Measurements from ENCODE around the gene MED13L. TPM values are rescaled to one million over a fixed set of nuclear protein-coding genes. Genes with fewer than 3 reads are reported as not detected.

MED13L gene
- total RNA-seq, 2 experiments from 2014 or later = 74.7 to 76.9 TPM

GRCh38 chr12:116002890-116003536, 274.5 kb downstream of the MED13L start:
- Mint-ChIP-seq H3K4me1 (ENCODE audit: low read depth) (peaks cover 5% of the 10 kb centered on the region), H3K9me3 (ENCODE audit: insufficient read depth) (no peaks in the 10 kb centered on the region), H3K4me3 (no peak overlapping the region), H3K27me3 (ENCODE audit: low read depth) (no peaks in the 10 kb centered on the region), H3K36me3 (ENCODE audit: low read depth) (peaks cover 33% of the 10 kb centered on the region), H3K27ac (no peak overlapping the region)
- no peak for ATAC-seq
- ChIA-PET CTCF (interaction anchor here (0.9 to 1.5 kb wide), 3 partner anchors 10 to 706 kb away, joined by 3 to 6 read pairs (median 5); no protein-coding TSS in a partner anchor), POLR2A (no interaction called here)
- DNase-seq = no peak

DNA sequence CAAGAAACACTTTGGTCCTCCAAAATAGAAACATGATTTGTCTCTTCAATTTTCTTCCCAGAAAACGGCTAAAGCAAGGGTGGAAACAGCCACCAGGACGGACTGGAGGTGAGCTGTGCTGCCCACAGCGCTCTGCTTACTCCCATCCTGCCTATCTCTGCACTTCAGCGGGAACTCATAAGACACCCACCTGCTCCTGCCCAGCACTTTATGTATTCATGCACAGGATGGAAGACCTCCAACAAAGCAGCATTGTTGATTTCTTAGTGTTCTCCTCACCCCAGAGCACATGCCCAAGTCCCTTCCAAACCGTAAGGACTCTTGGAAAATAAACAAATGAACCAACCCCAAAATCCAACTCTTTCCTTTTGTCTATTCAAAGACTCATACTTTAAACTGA, 277.2 kb downstream of the MED13L start:
- no peaks in the 10 kb centered on the region for H3K27me3 Mint-ChIP-seq (ENCODE audit: low read depth)
- ChIA-PET CTCF (interaction anchor here (1.2 kb wide), 1 partner anchor 236 kb away, joined by 5 read pairs; no protein-coding TSS in a partner anchor), POLR2A (no interaction called here)
- H3K27ac Mint-ChIP-seq = no peak overlapping the region
- DNase-seq (no peak), ATAC-seq (no peak)
- peaks cover 5% of the 10 kb centered on the region for H3K4me1 Mint-ChIP-seq (ENCODE audit: low read depth)
- H3K36me3 Mint-ChIP-seq (ENCODE audit: low read depth) = peaks cover 31% of the 10 kb centered on the region
- H3K4me3 Mint-ChIP-seq = no peak overlapping the region
- no peaks in the 10 kb centered on the region for H3K9me3 Mint-ChIP-seq (ENCODE audit: insufficient read depth)

GRCh38 chr12:115999582-115999981, 277.9 kb downstream of the MED13L start:
- H3K9me3 Mint-ChIP-seq (ENCODE audit: insufficient read depth) = no peaks in the 10 kb centered on the region
- no peak overlapping the region for H3K27ac Mint-ChIP-seq
- H3K4me1 Mint-ChIP-seq (ENCODE audit: low read depth) = peaks cover 5% of the 10 kb centered on the region
- H3K36me3 Mint-ChIP-seq (ENCODE audit: low read depth) = peaks cover 35% of the 10 kb centered on the region
- no peak for DNase-seq
- no peaks in the 10 kb centered on the region for H3K27me3 Mint-ChIP-seq (ENCODE audit: low read depth)
- ATAC-seq = no peak
- ChIA-PET CTCF (interaction anchor here (0.7 to 3.2 kb wide), 5 partner anchors 11 to 710 kb away, joined by 3 to 16 read pairs (median 5); no protein-coding TSS in a partner anchor), POLR2A (no interaction called here)
- no peak overlapping the region for H3K4me3 Mint-ChIP-seq

DNA sequence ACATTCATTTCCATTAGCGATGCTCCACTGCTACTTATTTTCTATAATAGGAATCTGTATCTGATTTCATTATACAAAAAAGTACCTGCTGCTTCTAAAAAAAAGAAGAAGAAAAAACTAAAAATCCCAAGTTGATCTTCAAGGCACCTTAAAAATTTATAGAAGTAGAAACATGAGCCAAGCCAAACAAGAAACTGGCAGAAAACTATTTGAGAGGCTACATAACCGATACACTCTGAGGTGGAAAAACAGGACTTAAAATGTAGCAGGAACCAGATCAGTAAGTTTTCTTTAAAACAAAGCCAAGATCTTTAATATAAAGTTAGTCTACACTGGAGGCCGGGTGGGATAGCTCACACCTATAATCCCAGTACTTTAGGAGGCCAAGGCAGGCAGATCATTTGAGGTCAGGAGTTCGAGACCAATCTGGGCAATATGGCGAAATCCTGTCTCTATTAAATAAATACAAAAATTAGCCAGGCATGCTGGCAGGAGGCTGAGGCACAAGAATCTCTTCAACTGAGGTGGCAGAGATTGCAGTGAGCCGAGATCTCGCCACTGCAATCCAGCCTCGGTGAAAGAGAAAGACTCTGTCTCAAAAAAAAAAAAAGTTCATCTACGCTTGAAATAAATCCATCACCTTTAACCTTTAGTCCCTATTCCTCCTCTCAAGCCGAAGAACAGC, 278.6 kb downstream of the MED13L start:
- no peak for ATAC-seq
- ChIA-PET CTCF (interaction anchor here (0.7 to 3.2 kb wide), 17 partner anchors 9 to 710 kb away, joined by 3 to 16 read pairs (median 4); no protein-coding TSS in a partner anchor), POLR2A (no interaction called here)
- no peaks in the 10 kb centered on the region for H3K27me3 Mint-ChIP-seq (ENCODE audit: low read depth)
- DNase-seq = no peak
- H3K9me3 Mint-ChIP-seq (ENCODE audit: insufficient read depth) = no peaks in the 10 kb centered on the region
- H3K4me1 Mint-ChIP-seq (ENCODE audit: low read depth) = peaks cover 5% of the 10 kb centered on the region
- no peak overlapping the region for H3K4me3 Mint-ChIP-seq
- peaks cover 32% of the 10 kb centered on the region for H3K36me3 Mint-ChIP-seq (ENCODE audit: low read depth)
- no peak overlapping the region for H3K27ac Mint-ChIP-seq

DNA sequence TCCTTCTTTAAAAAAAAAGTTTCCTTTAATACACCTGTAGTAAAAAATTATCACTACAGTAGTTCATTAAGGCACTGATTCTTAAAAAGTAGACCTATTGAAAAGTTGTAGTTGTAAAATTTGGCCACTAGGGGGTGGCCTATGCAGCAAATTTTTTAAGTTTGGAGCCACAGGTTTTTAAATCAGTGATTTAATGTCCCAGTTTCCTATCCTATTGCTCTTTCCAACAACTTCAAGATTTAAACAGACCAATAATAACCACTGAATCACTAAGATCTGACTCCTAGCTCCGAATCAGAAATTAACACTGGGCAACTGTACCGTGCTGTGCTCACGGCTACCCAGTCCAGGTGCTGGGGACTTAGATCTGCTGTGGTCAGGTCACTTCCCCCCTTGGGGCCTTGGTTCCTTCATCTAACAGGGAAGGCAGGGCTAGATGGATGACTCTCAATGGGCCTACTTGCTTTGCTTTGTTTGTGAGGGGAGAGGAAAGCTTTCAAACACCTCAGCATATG, 279.3 kb downstream of the MED13L start:
- ATAC-seq = no peak
- peak; percentile 41 for DNase-seq
- no peak overlapping the region for H3K27ac Mint-ChIP-seq
- no peaks in the 10 kb centered on the region for H3K27me3 Mint-ChIP-seq (ENCODE audit: low read depth)
- H3K4me1 Mint-ChIP-seq (ENCODE audit: low read depth) = peaks cover 5% of the 10 kb centered on the region
- ChIA-PET CTCF (interaction anchor here (0.7 to 3.2 kb wide), 23 partner anchors 10 to 711 kb away, joined by 3 to 16 read pairs (median 3); no protein-coding TSS in a partner anchor), POLR2A (no interaction called here)
- H3K4me3 Mint-ChIP-seq = no peak overlapping the region
- H3K36me3 Mint-ChIP-seq (ENCODE audit: low read depth) = peaks cover 34% of the 10 kb centered on the region
- no peaks in the 10 kb centered on the region for H3K9me3 Mint-ChIP-seq (ENCODE audit: insufficient read depth)

DNA sequence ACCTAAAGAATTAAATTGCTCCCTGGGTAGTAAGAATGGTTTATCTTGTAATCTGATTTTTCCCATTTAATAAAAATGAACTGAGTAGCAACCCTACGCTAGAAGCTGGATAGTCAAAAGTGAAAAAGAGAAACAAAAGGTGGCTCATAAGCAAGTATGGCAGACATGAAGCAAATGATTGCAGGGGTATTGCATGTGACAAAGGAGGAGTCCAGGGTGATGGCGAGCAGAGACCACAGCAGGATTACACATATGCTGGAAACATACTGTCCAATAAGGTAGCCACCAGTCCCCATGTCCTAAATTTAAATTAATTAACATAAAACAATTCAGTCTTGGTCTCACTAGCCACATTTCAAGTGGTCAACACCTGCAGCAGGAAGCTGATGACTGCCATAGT, 283.8 kb downstream of the MED13L start:
- peaks cover 22% of the 10 kb centered on the region for H3K4me1 Mint-ChIP-seq (ENCODE audit: low read depth)
- POLR2A ChIA-PET = no interaction called here

GRCh38 chr12:115990241-115990640, 287.3 kb downstream of the MED13L start:
- CTCF ChIA-PET = interaction anchor here (1.0 to 1.7 kb wide), 2 partner anchors 50 to 246 kb away, joined by 4 to 5 read pairs; no protein-coding TSS in a partner anchor
- Mint-ChIP-seq H3K27me3 (ENCODE audit: low read depth) (no peaks in the 10 kb centered on the region), H3K36me3 (ENCODE audit: low read depth) (peaks cover 55% of the 10 kb centered on the region), H3K27ac (no peak overlapping the region), H3K4me1 (ENCODE audit: low read depth) (peaks cover 25% of the 10 kb centered on the region), H3K9me3 (ENCODE audit: insufficient read depth) (no peaks in the 10 kb centered on the region), H3K4me3 (no peak overlapping the region)
- no peak for ATAC-seq
- DNase-seq = no peak
- POLR2A ChIA-PET = no interaction called here

More for the DNA sequence above, 283.8 kb downstream of the MED13L start:
- peaks cover 48% of the 10 kb centered on the region for H3K36me3 Mint-ChIP-seq (ENCODE audit: low read depth)
- CTCF ChIA-PET = interaction anchor here (1.3 kb wide), 1 partner anchor 10 kb away, joined by 3 read pairs; no protein-coding TSS in a partner anchor
- H3K4me3 Mint-ChIP-seq = no peak overlapping the region
- no peaks in the 10 kb centered on the region for H3K27me3 Mint-ChIP-seq (ENCODE audit: low read depth)
- no peaks in the 10 kb centered on the region for H3K9me3 Mint-ChIP-seq (ENCODE audit: insufficient read depth)
- H3K27ac Mint-ChIP-seq = no peak overlapping the region
- ATAC-seq (no peak), DNase-seq (no peak)

- Mint-ChIP-seq H3K27ac (peak overlapping the region; percentile 56), H3K4me3 (no peak overlapping the region), H3K4me1 (ENCODE audit: low read depth) (peaks cover 25% of the 10 kb centered on the region), H3K27me3 (ENCODE audit: low read depth) (no peaks in the 10 kb centered on the region), H3K36me3 (ENCODE audit: low read depth) (peaks cover 51% of the 10 kb centered on the region), H3K9me3 (ENCODE audit: insufficient read depth) (no peaks in the 10 kb centered on the region)
- ChIA-PET POLR2A (no interaction called here), CTCF (interaction anchor here (0.9 to 2.7 kb wide), 5 partner anchors 9 to 247 kb away, joined by 3 to 16 read pairs (median 4); no protein-coding TSS in a partner anchor)
- DNase-seq (no peak), ATAC-seq (no peak)
Observed at GRCh38 chr12:115988625-115989563, 288.6 kb downstream of the MED13L start.

- no peaks in the 10 kb centered on the region for H3K27me3 Mint-ChIP-seq (ENCODE audit: low read depth)
- POLR2A ChIA-PET = no interaction called here
- H3K36me3 Mint-ChIP-seq (ENCODE audit: low read depth) = peaks cover 50% of the 10 kb centered on the region
- H3K27ac Mint-ChIP-seq = no peak overlapping the region
- ATAC-seq (no peak), DNase-seq (no peak)
- H3K4me1 Mint-ChIP-seq (ENCODE audit: low read depth) = peaks cover 25% of the 10 kb centered on the region
- no peaks in the 10 kb centered on the region for H3K9me3 Mint-ChIP-seq (ENCODE audit: insufficient read depth)
- H3K4me3 Mint-ChIP-seq = no peak overlapping the region
- CTCF ChIA-PET = interaction anchor here (0.9 to 2.7 kb wide), 4 partner anchors 10 to 248 kb away, joined by 3 to 16 read pairs (median 4); no protein-coding TSS in a partner anchor
Observed at GRCh38 chr12:115988212-115988611, 289.3 kb downstream of the MED13L start.

DNA sequence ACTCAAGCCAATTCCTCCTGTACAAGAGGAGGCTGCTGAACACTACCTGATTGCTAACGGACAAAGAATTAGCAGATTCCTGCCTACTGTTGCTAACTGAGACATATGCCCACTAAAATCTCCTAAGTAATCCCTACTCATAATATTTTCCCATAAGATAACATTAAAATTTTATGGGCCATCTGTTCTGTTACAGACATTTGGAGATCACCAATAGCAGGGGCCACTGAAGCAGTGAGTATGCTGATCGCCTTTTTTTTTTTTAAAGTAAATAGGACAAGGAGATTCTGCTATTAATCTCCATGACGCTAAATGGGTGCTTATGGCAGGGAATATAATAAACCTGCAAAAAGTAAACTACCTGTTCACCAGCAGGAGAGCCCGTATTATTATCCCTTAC, 292.9 kb downstream of the MED13L start:
- no peak for ATAC-seq
- ChIA-PET POLR2A (no interaction called here), CTCF (interaction anchor here (1.0 kb wide), 1 partner anchor 37 kb away, joined by 3 read pairs; no protein-coding TSS in a partner anchor)

GRCh38 chr12:115983226-115983798, 294.2 kb downstream of the MED13L start:
- POLR2A ChIA-PET = interaction anchor here (0.7 kb wide), 1 partner anchor 690 kb away, joined by 3 read pairs; no protein-coding TSS in a partner anchor
- peaks cover 38% of the 10 kb centered on the region for H3K36me3 Mint-ChIP-seq (ENCODE audit: low read depth)
- no peak for ATAC-seq

More for the DNA sequence above, 292.9 kb downstream of the MED13L start:
- Mint-ChIP-seq H3K36me3 (ENCODE audit: low read depth) (peaks cover 48% of the 10 kb centered on the region), H3K27me3 (ENCODE audit: low read depth) (no peaks in the 10 kb centered on the region), H3K4me1 (ENCODE audit: low read depth) (peaks cover 22% of the 10 kb centered on the region), H3K27ac (no peak overlapping the region), H3K4me3 (no peak overlapping the region), H3K9me3 (ENCODE audit: insufficient read depth) (no peaks in the 10 kb centered on the region)
- no peak for DNase-seq

More at GRCh38 chr12:115983226-115983798, 294.2 kb downstream of the MED13L start:
- Mint-ChIP-seq H3K27me3 (ENCODE audit: low read depth) (no peaks in the 10 kb centered on the region), H3K4me3 (no peak overlapping the region), H3K4me1 (ENCODE audit: low read depth) (peaks cover 9% of the 10 kb centered on the region), H3K27ac (no peak overlapping the region), H3K9me3 (ENCODE audit: insufficient read depth) (no peaks in the 10 kb centered on the region)
- DNase-seq = no peak
- CTCF ChIA-PET = interaction anchor here (0.9 to 1.0 kb wide), 3 partner anchors 10 to 726 kb away, joined by 3 read pairs; no protein-coding TSS in a partner anchor

Measured in activated CD8-positive, alpha-beta T cell treated with anti-CD3 and anti-CD28 coated beads, Interleukin-2, amount 10 ng/mL, durations not matched to agents 7 days and 5 days (primary cell).